ENCODE data around the gene LZTS3. TPM values are rescaled to one million over a fixed set of nuclear protein-coding genes. Genes with fewer than 3 reads are reported as not detected.

Gene LZTS3
- polyA plus RNA-seq, 2 of the 4 experiments (the other 2 are of a cell fraction): 3.8 TPM

DNA sequence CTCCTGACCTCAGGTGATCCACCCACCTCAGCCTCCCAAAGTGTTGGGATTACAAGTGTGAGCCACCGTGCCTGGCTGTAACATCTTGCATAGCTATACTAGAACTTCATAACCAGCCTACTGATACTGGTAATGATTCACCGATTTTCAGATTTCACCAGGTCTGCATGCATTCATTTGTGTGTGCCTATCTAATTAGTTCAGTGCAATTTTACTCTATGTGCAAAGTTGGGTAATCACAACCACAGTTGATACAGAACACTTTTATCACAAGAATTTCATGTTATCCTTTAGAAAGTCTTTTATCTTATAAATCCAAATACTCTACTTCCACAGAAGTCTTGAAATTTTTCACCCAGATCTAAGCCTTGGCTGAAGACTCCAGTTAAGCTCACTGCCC, 35.9 kb downstream of the LZTS3 start:
- POLR2A ChIA-PET: no interaction called here
- H3K27ac ChIP-seq: no peak overlapping the region
- CTCF ChIA-PET: interaction anchor here (1.5 to 1.7 kb wide), 3 partner anchors 9 to 84 kb away, joined by 3 to 5 read pairs (median 4); no protein-coding TSS in a partner anchor

DNA sequence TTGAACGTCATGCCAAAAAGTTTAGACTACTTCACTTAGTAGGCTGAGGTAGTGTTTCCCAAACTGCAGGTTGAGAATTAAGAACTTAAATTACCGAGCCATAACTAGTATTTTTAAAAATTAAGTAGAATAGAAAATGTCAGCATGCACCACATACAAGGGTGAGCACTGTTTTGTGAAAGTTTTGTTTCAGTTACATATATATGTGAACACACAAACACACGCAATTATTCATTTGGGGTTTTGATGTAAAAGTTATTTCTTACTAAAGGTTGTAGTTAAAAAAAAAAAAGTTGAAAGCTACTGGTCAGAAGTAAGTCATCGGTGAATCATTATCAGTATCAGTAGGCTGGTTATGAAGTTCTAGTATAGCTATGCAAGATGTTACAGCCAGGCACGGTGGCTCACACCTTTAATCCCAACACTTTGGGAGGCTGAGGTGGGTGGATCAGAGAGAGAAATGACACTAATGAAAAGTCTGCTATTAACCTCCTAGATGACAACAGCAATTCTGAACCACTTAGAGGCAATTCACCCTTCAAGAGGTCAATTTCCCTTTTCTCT, 37.8 kb downstream of the LZTS3 start:
- Histone ChIP-seq H3K27ac (peak overlapping the region in 1 of 2 experiments; percentile 29; a peak in 1 of 6 replicates), H3K4me1 (peaks cover 30% of the 10 kb centered on the region), H3K4me3 (no peak overlapping the region), H3K9me3 (no peaks in the 10 kb centered on the region), H3K4me2 (no peak overlapping the region)
- WGBS (ENCODE audit: missing lambda C conversion rate): 79% methylated on average over 5 of the region's 5 CpGs
- peak in 1 of 2 experiments; percentile 29; a peak in 2 of 6 replicates for ATAC-seq
- DNase-seq (ENCODE audit: low read depth in 1 of 2, low spot score in 1 of 2): no peak
- POLR2A ChIA-PET: interaction anchor here (1.1 to 1.2 kb wide), 2 partner anchors 9 to 17 kb away, joined by 3 read pairs; no protein-coding TSS in a partner anchor
- TF ChIP-seq EHF (CRISPR knock-in tag; IDR thresholded peaks at IDR 0.05): no peak
- no peak for TF ChIP-seq EHMT2 (IDR thresholded peaks at IDR 0.05; ENCODE audit: low read depth)
- TF ChIP-seq, protein P1, sequence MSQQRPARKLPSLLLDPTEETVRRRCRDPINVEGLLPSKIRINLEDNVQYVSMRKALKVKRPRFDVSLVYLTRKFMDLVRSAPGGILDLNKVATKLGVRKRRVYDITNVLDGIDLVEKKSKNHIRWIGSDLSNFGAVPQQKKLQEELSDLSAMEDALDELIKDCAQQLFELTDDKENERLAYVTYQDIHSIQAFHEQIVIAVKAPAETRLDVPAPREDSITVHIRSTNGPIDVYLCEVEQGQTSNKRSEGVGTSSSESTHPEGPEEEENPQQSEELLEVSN (IDR thresholded peaks at IDR 0.05; ENCODE audit: borderline replicate concordance, low read depth): no peak
- TF ChIP-seq ZC3H11A (IDR thresholded peaks at IDR 0.05): no peak
- TF ChIP-seq MAX (IDR thresholded peaks at IDR 0.05): no peak
- TF ChIP-seq FOXS1 (CRISPR knock-in tag; IDR thresholded peaks at IDR 0.05): no peak
- no peak for TF ChIP-seq MYC (IDR thresholded peaks at IDR 0.05; ENCODE audit: borderline replicate concordance, low read length)
- TF ChIP-seq, protein P2, sequence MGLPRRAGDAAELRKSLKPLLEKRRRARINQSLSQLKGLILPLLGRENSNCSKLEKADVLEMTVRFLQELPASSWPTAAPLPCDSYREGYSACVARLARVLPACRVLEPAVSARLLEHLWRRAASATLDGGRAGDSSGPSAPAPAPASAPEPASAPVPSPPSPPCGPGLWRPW (IDR thresholded peaks at IDR 0.05): no peak
- no peak for TF ChIP-seq KDM1A (IDR thresholded peaks at IDR 0.05; ENCODE audit: low read depth)
- no peak for TF ChIP-seq RCOR1 (IDR thresholded peaks at IDR 0.05; ENCODE audit: low read depth, low read length)
- no peak for TF ChIP-seq SREBF2 (IDR thresholded peaks at IDR 0.05)
- no peak for TF ChIP-seq HOXA7 (CRISPR knock-in tag; IDR thresholded peaks at IDR 0.05)
- no peak for TF ChIP-seq SMC3 (IDR thresholded peaks at IDR 0.05)
- no peak for TF ChIP-seq MAZ (IDR thresholded peaks at IDR 0.05; ENCODE audit: borderline replicate concordance, low read depth, low read length)
- TF ChIP-seq RFX5 (IDR thresholded peaks at IDR 0.05): no peak
- FAIRE-seq: peak; percentile 97
- CTCF ChIA-PET: interaction anchor here (0.6 to 1.7 kb wide), 5 partner anchors 10 to 903 kb away, joined by 3 to 8 read pairs (median 4); no protein-coding TSS in a partner anchor

More for the DNA sequence above, 35.9 kb downstream of the LZTS3 start:
- Histone ChIP-seq H3K4me2 (no peak overlapping the region), H3K4me1 (peaks cover 30% of the 10 kb centered on the region), H3K9me3 (no peaks in the 10 kb centered on the region), H3K4me3 (no peak overlapping the region)
- ATAC-seq (no peak), FAIRE-seq (no peak), DNase-seq (ENCODE audit: low read depth in 1 of 2, low spot score in 1 of 2) (no peak)
- 90% methylated on average over 2 of the region's 2 CpGs for WGBS (ENCODE audit: missing lambda C conversion rate)
- TF ChIP-seq RNF2 (IDR thresholded peaks at IDR 0.05; ENCODE audit: borderline replicate concordance, low read depth): no peak
- TF ChIP-seq ZC3H11A (IDR thresholded peaks at IDR 0.05): no peak
- TF ChIP-seq MAX (IDR thresholded peaks at IDR 0.05): no peak
- TF ChIP-seq, protein P3, sequence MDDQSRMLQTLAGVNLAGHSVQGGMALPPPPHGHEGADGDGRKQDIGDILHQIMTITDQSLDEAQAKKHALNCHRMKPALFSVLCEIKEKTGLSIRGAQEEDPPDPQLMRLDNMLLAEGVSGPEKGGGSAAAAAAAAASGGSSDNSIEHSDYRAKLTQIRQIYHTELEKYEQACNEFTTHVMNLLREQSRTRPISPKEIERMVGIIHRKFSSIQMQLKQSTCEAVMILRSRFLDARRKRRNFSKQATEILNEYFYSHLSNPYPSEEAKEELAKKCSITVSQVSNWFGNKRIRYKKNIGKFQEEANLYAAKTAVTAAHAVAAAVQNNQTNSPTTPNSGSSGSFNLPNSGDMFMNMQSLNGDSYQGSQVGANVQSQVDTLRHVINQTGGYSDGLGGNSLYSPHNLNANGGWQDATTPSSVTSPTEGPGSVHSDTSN (IDR thresholded peaks at IDR 0.05): no peak
- TF ChIP-seq MYC (IDR thresholded peaks at IDR 0.05; ENCODE audit: borderline replicate concordance, low read length): no peak
- TF ChIP-seq, protein P1 (IDR thresholded peaks at IDR 0.05; ENCODE audit: borderline replicate concordance, low read depth): no peak
- TF ChIP-seq RFX5 (IDR thresholded peaks at IDR 0.05): no peak
- TF ChIP-seq HOXB5 (CRISPR knock-in tag; IDR thresholded peaks at IDR 0.05): no peak
- TF ChIP-seq ZSCAN20 (CRISPR knock-in tag; IDR thresholded peaks at IDR 0.05): no peak
- no peak for TF ChIP-seq FOSL2 (IDR thresholded peaks at IDR 0.05)
- no peak for TF ChIP-seq FOSL2 (CRISPR knock-in tag; IDR thresholded peaks at IDR 0.05)
- TF ChIP-seq NR3C1 (IDR thresholded peaks at IDR 0.05): no peak
- TF ChIP-seq HOXB13 (CRISPR knock-in tag; IDR thresholded peaks at IDR 0.05; ENCODE audit: low read depth): no peak

Data from A549 (cell line).